HepG2 (cell line): ENCODE data around the gene SERPINF2. TPM values are rescaled to one million over a fixed set of nuclear protein-coding genes. Genes with fewer than 3 reads are reported as not detected.
A peak's percentile ranks its signal among the peaks of the same experiment; 100 is the strongest.

Experiments
- ATAC-seq: fragments of 200-7000 bp; cut with Tn5 transposase; 3 replicates; pipeline ENCODE4 v1.9.1; 2020; ENCODE audit warnings: mild to moderate bottlenecking, moderate library complexity
- BruUV-seq: library from RNA; stranded (reverse); fragments of 400-500 nt; replicated peaks from 2 replicates; lab custom pipeline; 2021; lab: Mats Ljungman, UMichigan
- CTCF ChIA-PET: fragments of 300-600 bp; formaldehyde crosslinking; extraction: SDS; loops from one replicate; lab custom pipeline; 2021; ENCODE audit warnings: low total read pairs, inconsistent platforms, low intra/inter-chr PET ratio; lab: Yijun Ruan, JAX
- POLR2A ChIA-PET: fragments of 350-600 bp; sonication (Branson Sonifier 250); formaldehyde crosslinking; loops from one replicate; lab custom pipeline; 2020; ENCODE audit warnings: antibody characterized with exemption, inconsistent platforms; lab: Yijun Ruan, JAX
- DNase-seq: peaks from one replicate; pipeline ENCODE4 v3.0.0-alpha.2; 2015; ENCODE audit warnings: low spot score
- FAIRE-seq: peaks from 3 replicates; lab custom pipeline; 2011; peaks lifted over from hg19 to GRCh38; lab: Jason Lieb, UNC
- H2AFZ ChIP-seq: one replicate; pipeline ENCODE4 v1.6.1; 2011; ENCODE audit warnings: low read length, inconsistent platforms
- H3K27ac ChIP-seq: fragments of 300-600 bp; 3 replicates; pipeline ENCODE4 v1.8.0; 2011; ENCODE audit warnings: mixed run types, mild to moderate bottlenecking, mixed read lengths, low read length, inconsistent platforms; ENCODE audit not compliant: insufficient read depth; ENCODE audit errors: extremely low read length
- H3K27me3 ChIP-seq, 2 experiments: fragments of 200-600 bp in 1 of 2; 2 replicates in 1 of 2; 3 replicates in 1 of 2; pipeline versions ENCODE4 v1.6.0 to v1.8.0; 2011; ENCODE audit warnings: low read length in 2 of 2, mild to moderate bottlenecking in 2 of 2, moderate library complexity in 2 of 2, inconsistent platforms in 1 of 2; ENCODE audit not compliant: insufficient read depth in 2 of 2, control insufficient read depth in 1 of 2
- H3K36me3 ChIP-seq, 2 experiments: fragments of 200-600 bp in 1 of 2; replicated peaks in 1 of 2; 2 replicates in 1 of 2; 3 replicates in 1 of 2; pipeline versions ENCODE4 v1.5.1 to v1.8.0; 2011; ENCODE audit warnings: low read length in 2 of 2, inconsistent platforms in 1 of 2; ENCODE audit not compliant: insufficient read depth in 2 of 2, control insufficient read depth in 1 of 2
- H3K4me1 ChIP-seq: 2 replicates; pipeline ENCODE4 v1.5.1; 2012; ENCODE audit warnings: low read length, inconsistent platforms; ENCODE audit not compliant: insufficient read depth
- H3K4me2 ChIP-seq: 2 replicates; pipeline ENCODE4 v1.6.0; 2011; ENCODE audit warnings: low read depth, low read length, inconsistent platforms
- H3K4me3 ChIP-seq, 3 experiments: fragments of 200-600 bp in 1 of 3; sonication (generic), shearing (Covaris generic) in 1 of 3; replicated peaks in 1 of 3; 2 replicates each; pipeline ENCODE4 v1.5.1; 2011 to 2016; ENCODE audit warnings: low read length in 3 of 3, inconsistent platforms in 2 of 3, low read depth in 2 of 3, mild to moderate bottlenecking in 2 of 3, control low read depth in 1 of 3, mixed read lengths in 1 of 3; ENCODE audit not compliant: insufficient read depth in 1 of 3
- H3K79me2 ChIP-seq: one replicate; pipeline ENCODE4 v1.6.1; 2011; ENCODE audit warnings: low read length, inconsistent platforms; ENCODE audit not compliant: insufficient read depth
- H3K9ac ChIP-seq: 2 replicates; pipeline ENCODE4 v1.6.0; 2011; ENCODE audit warnings: mild to moderate bottlenecking, low read depth, low read length, inconsistent platforms; ENCODE audit not compliant: insufficient read depth
- H3K9me3 ChIP-seq: 2 replicates; pipeline ENCODE4 v1.5.1; 2012; ENCODE audit warnings: mild to moderate bottlenecking, low read length
- H4K20me1 ChIP-seq: 2 replicates; pipeline ENCODE4 v1.6.0; 2011; ENCODE audit warnings: inconsistent platforms, mild to moderate bottlenecking, low read length, moderate library complexity; ENCODE audit not compliant: insufficient read depth
- AGO2 ChIP-seq: fragments of 200-400 bp; formaldehyde crosslinking; optimal IDR thresholded peaks from 2 replicates; pipeline ENCODE3; 2017; ENCODE audit warnings: mild to moderate bottlenecking, low read depth, low read length, moderate library complexity
- CAMTA2 ChIP-seq: sonication (generic); formaldehyde crosslinking; IDR thresholded peaks from 2 replicates; pipeline ENCODE4 v1.4.0; 2020; ENCODE audit warnings: mild to moderate bottlenecking, missing genetic modification reagents, borderline replicate concordance
- ELF4 ChIP-seq: sonication (generic); formaldehyde crosslinking; IDR thresholded peaks from 2 replicates; pipeline ENCODE4 v1.5.0; 2020; ENCODE audit warnings: missing genetic modification reagents, mild to moderate bottlenecking, moderate library complexity, borderline replicate concordance
- KDM3A ChIP-seq: IDR thresholded peaks from 2 replicates; pipeline ENCODE4 v1.6.1; 2018; ENCODE audit warnings: low read depth, missing compliant biosample characterization
- PAWR ChIP-seq: sonication (generic); formaldehyde crosslinking; IDR thresholded peaks from 2 replicates; pipeline ENCODE4 v1.4.0; 2020; ENCODE audit warnings: missing genetic modification reagents, mild to moderate bottlenecking, borderline replicate concordance
- POLR2A ChIP-seq, 2 experiments: IDR thresholded peaks; 2 replicates each; pipeline ENCODE4 v1.6.1; 2011; ENCODE audit warnings: low read depth in 2 of 2, low read length in 2 of 2, mild to moderate bottlenecking in 1 of 2, moderate library complexity in 1 of 2; ENCODE audit not compliant: insufficient read depth in 1 of 2
- RBFOX2 ChIP-seq: fragments of 200-400 bp; formaldehyde crosslinking; IDR thresholded peaks from 2 replicates; pipeline ENCODE4 v1.6.1; 2017; ENCODE audit warnings: low read depth, mild to moderate bottlenecking, low read length
- ZBTB38 ChIP-seq: sonication (generic); formaldehyde crosslinking; IDR thresholded peaks from 2 replicates; pipeline ENCODE4 v1.5.1; 2020; ENCODE audit warnings: mild to moderate bottlenecking, missing genetic modification reagents
- ZNF275 ChIP-seq: sonication (generic); formaldehyde crosslinking; IDR thresholded peaks from 2 replicates; pipeline ENCODE4 v1.8.0; 2022; ENCODE audit warnings: missing genetic modification reagents, mild to moderate bottlenecking, inconsistent platforms, borderline replicate concordance
- ZNF318 ChIP-seq: sonication (generic); formaldehyde crosslinking; IDR thresholded peaks from 2 replicates; pipeline ENCODE4 v1.4.0; 2020; ENCODE audit warnings: mild to moderate bottlenecking, missing genetic modification reagents
- ZNF549 ChIP-seq: sonication (generic); formaldehyde crosslinking; IDR thresholded peaks from 2 replicates; pipeline ENCODE4 v1.5.0; 2020; ENCODE audit warnings: missing genetic modification reagents
- ZNF749 ChIP-seq: sonication (generic); formaldehyde crosslinking; IDR thresholded peaks from 2 replicates; pipeline ENCODE4 v1.8.0; 2022; ENCODE audit warnings: mild to moderate bottlenecking, missing genetic modification reagents, moderate library complexity, borderline replicate concordance
- WGBS: methylation state at CpG from one replicate; pipeline ENCODE4 v1.1.6; 2017; ENCODE audit warnings: low lambda C conversion rate; 5-methylcytosine and 5-hydroxymethylcytosine counted together
- in situ Hi-C: cut with HindIII; loops from 2 replicates; pipeline ENCODE4 v1.10.0; 2017; ENCODE audit warnings: low pct_unique_long_range_greater_than_20kb; ENCODE audit not compliant: extremely low pct_ligation_motif_present
- intact Hi-C: fragments of 100-400 bp; cut with micrococcal nuclease; formaldehyde crosslinking; loops from one replicate; pipeline ENCODE4 v1.10.0; 2022; ENCODE audit not compliant: unreplicated experiment
- polyA plus RNA-seq, 8 experiments: library from polyadenylated mRNA; depleted of rRNA in 3 of 8; stranded (reverse) in 7 of 8; unstranded in 1 of 8; fragments of >200 nt; fragmentation: Illumina TruSeq in 4 of 8; extraction: Trizol in 4 of 8; gene quantifications; 2 replicates each; pipeline versions ENCODE4 v1.2.1 to v1.2.3, GENCODE V29; 2011 to 2016; ENCODE audit warnings: low read depth in 4 of 8, missing spikeins in 1 of 8, mixed read lengths in 1 of 8; ENCODE audit not compliant: insufficient read depth in 1 of 8
- total RNA-seq, 5 experiments: library from RNA; depleted of rRNA; stranded (reverse); fragments of >200 nt; fragmentation: Illumina TruSeq; extraction: Trizol; gene quantifications; 2 replicates each; pipeline ENCODE4 v1.2.3, GENCODE V29; 2016; ENCODE audit warnings: low read depth in 1 of 5
- TF ChIP-seq, protein P1 (sequence below): sonication (generic); formaldehyde crosslinking; conservative IDR thresholded peaks from 2 replicates; pipeline ENCODE4 v1.4.0; 2020; ENCODE audit warnings: missing genetic modification reagents

SERPINF2 gene
- total and polyA plus RNA-seq, 2 of the 13 experiments (the other 11 are each of a cell fraction or from before 2014, with no cell fraction given): 309 to 548 TPM

DNA sequence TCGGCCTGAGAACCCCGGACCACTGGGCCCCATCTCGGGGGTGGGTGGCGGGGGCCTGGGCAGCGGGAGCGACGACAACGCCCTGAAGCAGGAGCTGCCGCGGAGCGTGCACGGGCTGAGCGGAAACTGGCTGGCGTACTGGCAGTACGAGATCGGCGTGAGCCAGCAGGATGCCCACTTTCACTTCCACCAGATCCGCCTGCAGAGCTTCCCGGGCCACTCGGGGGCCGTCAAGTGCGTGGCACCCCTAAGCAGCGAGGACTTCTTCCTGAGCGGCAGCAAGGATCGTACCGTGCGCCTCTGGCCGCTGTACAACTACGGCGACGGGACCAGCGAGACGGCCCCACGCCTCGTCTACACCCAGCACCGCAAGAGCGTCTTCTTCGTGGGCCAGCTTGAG, 8.9 kb upstream of the SERPINF2 start:
- CTCF ChIA-PET: no interaction called here
- Histone ChIP-seq H3K79me2 (peaks cover 3% of the 10 kb centered on the region), H3K27ac (peak overlapping the region; percentile 32), H3K27me3 (no peaks in the 10 kb centered on the region), H3K4me1 (peaks cover 47% of the 10 kb centered on the region), H3K4me3 (no peak overlapping the region), H3K4me2 (no peak overlapping the region), H3K9ac (no peak overlapping the region), H4K20me1 (no peaks in the 10 kb centered on the region), H2AFZ (no peak overlapping the region), H3K9me3 (no peaks in the 10 kb centered on the region), H3K36me3 (peaks cover 5% of the 10 kb centered on the region in 2 experiments; a peak in 4 of 5 replicates)
- FAIRE-seq (no peak), DNase-seq (no peak), ATAC-seq (no peak)
- in situ Hi-C loops: no loop called here
- no TSS peak for BruUV-seq
- POLR2A ChIA-PET: interaction anchor here (0.8 to 6.3 kb wide), 5 partner anchors 9 to 29 kb away, joined by 3 to 44 read pairs (median 12); partner anchors contain the start of genes SERPINF1, SERPINF2 and WDR81
- WGBS: 98% methylated on average over 22 of the region's 38 CpGs
- intact Hi-C loops: no loop called here
- TF ChIP-seq ZNF549 (no peak), KDM3A (CRISPR knock-in tag) (no peak), ZNF275 (CRISPR knock-in tag) (no peak), CAMTA2 (CRISPR knock-in tag) (no peak), ZNF318 (CRISPR knock-in tag) (no peak), POLR2A (IDR thresholded peaks at IDR 0.05; ENCODE audit: insufficient read depth in 1 of 2, low read depth in 2 of 2, low read length in 2 of 2) (0 out of 4 replicates have a peak, but pooled peaks of 1 of the 2 experiments have one; percentile 5), ELF4 (no peak), ZNF749 (CRISPR knock-in tag) (no peak), ZBTB38 (peak; percentile 79), PAWR (no peak), RBFOX2 (peak; percentile 66), AGO2 (peak; percentile 93)
- TF ChIP-seq, protein P1, sequence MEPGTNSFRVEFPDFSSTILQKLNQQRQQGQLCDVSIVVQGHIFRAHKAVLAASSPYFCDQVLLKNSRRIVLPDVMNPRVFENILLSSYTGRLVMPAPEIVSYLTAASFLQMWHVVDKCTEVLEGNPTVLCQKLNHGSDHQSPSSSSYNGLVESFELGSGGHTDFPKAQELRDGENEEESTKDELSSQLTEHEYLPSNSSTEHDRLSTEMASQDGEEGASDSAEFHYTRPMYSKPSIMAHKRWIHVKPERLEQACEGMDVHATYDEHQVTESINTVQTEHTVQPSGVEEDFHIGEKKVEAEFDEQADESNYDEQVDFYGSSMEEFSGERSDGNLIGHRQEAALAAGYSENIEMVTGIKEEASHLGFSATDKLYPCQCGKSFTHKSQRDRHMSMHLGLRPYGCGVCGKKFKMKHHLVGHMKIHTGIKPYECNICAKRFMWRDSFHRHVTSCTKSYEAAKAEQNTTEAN (CRISPR knock-in tag): no peak
